ENCODE data around the gene TCOF1. TPM values are rescaled to one million over a fixed set of nuclear protein-coding genes. Genes with fewer than 3 reads are reported as not detected.
A peak's percentile ranks its signal among the peaks of the same experiment; 100 is the strongest.

TCOF1 gene
- total and polyA plus RNA-seq, 12 donors = 12.6 to 30.3 (median 20.8) TPM

DNA sequence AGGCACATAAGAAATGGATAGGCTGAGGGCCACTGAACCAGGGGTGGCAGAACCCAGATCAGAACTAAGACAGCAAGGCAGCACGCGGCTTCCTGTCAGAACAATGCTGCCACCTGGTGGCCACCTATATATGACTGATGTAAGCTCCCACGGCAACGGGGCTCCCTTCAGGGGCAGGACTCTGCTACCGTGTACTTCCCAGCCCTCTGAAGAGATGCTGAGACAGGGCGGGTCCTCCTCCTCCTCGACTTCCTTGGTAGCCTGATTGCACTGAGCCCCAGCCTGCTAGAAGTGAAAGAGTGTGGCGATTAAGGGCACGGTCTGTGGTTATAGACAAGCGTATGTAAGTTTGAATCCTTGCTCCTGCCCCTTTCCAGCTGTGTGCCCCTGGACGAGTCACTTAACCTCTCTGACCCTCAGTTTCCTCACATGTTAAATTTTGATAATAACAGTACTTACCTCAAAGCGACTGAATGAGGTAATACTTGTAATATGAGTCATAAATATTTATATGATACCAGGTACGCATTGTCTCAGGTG, 78.7 kb downstream of the TCOF1 start:
- DNase-seq = peak; percentile 84 to 97 (median 94)
- H3K27ac ChIP-seq = no peak overlapping the region
- H3K4me1 ChIP-seq (replicated peaks in 1 of 2) = no peaks in the 10 kb centered on the region
- no peaks in the 10 kb centered on the region for H3K9me3 ChIP-seq (replicated peaks in 1 of 3)
- 16 to 18% (median 16%) methylated on average over 10 to 13 of the region's 13 CpGs for whole genome bisulfite sequencing, 4 donors
- no peaks in the 10 kb centered on the region for H3K36me3 ChIP-seq (replicated peaks in 1 of 2)
- TF ChIP-seq POLR2A (IDR thresholded peaks at IDR 0.05) (no peak), CTCF (IDR thresholded peaks at IDR 0.05) (peak; percentile 77 to 90 (median 86))
- intact Hi-C loops (cut with DNase I) = loop anchor here (5.0 to 10.0 kb wide), 4 partner anchors 161 to 274 kb away; partner anchors contain the start of gene CDX1 (in 1 of the 2)
- H3K4me3 ChIP-seq = no peak overlapping the region
- H3K27me3 ChIP-seq = no peaks in the 10 kb centered on the region

- Histone ChIP-seq H3K27me3 (no peaks in the 10 kb centered on the region), H3K36me3 (replicated peaks in 1 of 2) (peaks cover 0 to 14% of the 10 kb centered on the region in 2 donors), H3K4me3 (no peak overlapping the region), H3K27ac (no peak overlapping the region), H3K9me3 (replicated peaks in 1 of 3) (no peaks in the 10 kb centered on the region), H3K4me1 (replicated peaks in 1 of 2) (no peaks in the 10 kb centered on the region)
- intact Hi-C loops (cut with DNase I) = loop anchor here (5.0 to 10.0 kb wide), 4 partner anchors 164 to 277 kb away; partner anchors contain the start of gene CDX1 (in 1 of the 2)
- WGBS, 4 donors = 56 to 75% (median 65%) methylated on average over 4 of the region's 4 CpGs
- peak in 2 of 7 donors; percentile 39 to 43 for DNase-seq
- no peak for TF ChIP-seq POLR2A (IDR thresholded peaks at IDR 0.05)
- TF ChIP-seq CTCF (IDR thresholded peaks at IDR 0.05) = peak; percentile 19 to 39 (median 32)
These were observed 81.5 kb downstream of the TCOF1 start for GRCh38 chr5:150438873-150439546.

DNA sequence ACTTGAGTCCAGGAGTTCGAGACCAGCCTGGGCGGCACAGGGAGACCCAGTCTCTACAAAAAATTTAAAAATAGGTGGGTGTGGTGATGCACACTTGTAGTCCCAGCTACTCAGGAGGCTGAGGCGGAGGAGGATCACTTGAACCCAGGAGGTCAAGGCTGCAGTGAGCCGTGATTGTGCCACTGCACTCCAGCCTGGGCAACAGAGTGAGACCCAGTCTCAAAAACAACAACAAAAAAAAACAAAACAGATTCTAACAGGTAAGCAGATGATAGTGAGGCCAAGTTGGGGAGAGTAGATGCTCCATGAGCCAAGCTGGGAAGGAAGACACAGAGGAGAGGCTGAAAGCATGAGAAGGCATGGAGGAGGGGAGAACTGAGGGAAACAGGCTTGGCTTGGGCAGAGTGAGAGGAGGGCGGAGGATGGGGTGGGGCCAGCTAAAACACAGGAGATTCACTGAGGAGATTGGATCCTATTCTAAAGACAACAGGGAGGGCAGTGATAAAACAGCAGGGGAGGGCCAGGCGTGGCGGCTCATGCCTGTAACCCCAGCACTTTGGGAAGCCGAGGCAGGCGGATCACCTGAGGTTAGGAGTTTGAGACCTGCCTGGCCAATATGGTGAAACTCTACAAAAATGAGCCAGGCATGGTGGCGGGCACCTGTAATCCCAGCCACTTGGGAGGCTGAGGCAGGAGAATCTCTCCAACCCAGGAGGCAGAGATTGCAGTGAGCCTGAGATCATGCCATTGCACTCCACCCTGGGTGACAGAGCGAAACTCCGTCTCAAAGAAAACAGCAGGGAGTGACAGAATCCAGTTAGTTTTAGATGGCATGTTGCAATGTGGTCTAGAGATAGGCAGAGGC, 83.7 kb downstream of the TCOF1 start:
- Histone ChIP-seq H3K4me1 (replicated peaks in 1 of 2) (no peaks in the 10 kb centered on the region), H3K27me3 (no peaks in the 10 kb centered on the region), H3K36me3 (replicated peaks in 1 of 2) (peaks cover 0 to 36% of the 10 kb centered on the region in 2 donors), H3K4me3 (no peak overlapping the region), H3K27ac (no peak overlapping the region), H3K9me3 (replicated peaks in 1 of 3) (no peaks in the 10 kb centered on the region)
- 83 to 91% (median 88%) methylated on average over 11 to 12 of the region's 12 CpGs for WGBS, 4 donors
- intact Hi-C loops (cut with DNase I) = no loop called here
- no peak for DNase-seq
- TF ChIP-seq CTCF (IDR thresholded peaks at IDR 0.05) (no peak), POLR2A (IDR thresholded peaks at IDR 0.05) (no peak)
